HepG2 (cell line): ENCODE data around the gene GUK1. TPM values are rescaled to one million over a fixed set of nuclear protein-coding genes. Genes with fewer than 3 reads are reported as not detected.

Experiments used
- ATAC-seq: fragments of 200-7000 bp; cut with Tn5 transposase; 3 replicates; pipeline ENCODE4 v1.9.1; 2020; ENCODE audit warnings: mild to moderate bottlenecking, moderate library complexity
- BruUV-seq: library from RNA; stranded (reverse); fragments of 400-500 nt; replicated peaks from 2 replicates; lab custom pipeline; 2021; lab: Mats Ljungman, UMichigan
- CTCF ChIA-PET: fragments of 300-600 bp; formaldehyde crosslinking; extraction: SDS; loops from one replicate; lab custom pipeline; 2021; ENCODE audit warnings: low total read pairs, inconsistent platforms, low intra/inter-chr PET ratio; lab: Yijun Ruan, JAX
- POLR2A ChIA-PET: fragments of 350-600 bp; sonication (Branson Sonifier 250); formaldehyde crosslinking; loops from one replicate; lab custom pipeline; 2020; ENCODE audit warnings: antibody characterized with exemption, inconsistent platforms; lab: Yijun Ruan, JAX
- DNase-seq: peaks from one replicate; pipeline ENCODE4 v3.0.0-alpha.2; 2015; ENCODE audit warnings: low spot score
- FAIRE-seq: peaks from 3 replicates; lab custom pipeline; 2011; peaks lifted over from hg19 to GRCh38; lab: Jason Lieb, UNC
- H2AFZ ChIP-seq: one replicate; pipeline ENCODE4 v1.6.1; 2011; ENCODE audit warnings: low read length, inconsistent platforms
- H3K27ac ChIP-seq: fragments of 300-600 bp; 3 replicates; pipeline ENCODE4 v1.8.0; 2011; ENCODE audit warnings: mixed run types, mild to moderate bottlenecking, mixed read lengths, low read length, inconsistent platforms; ENCODE audit not compliant: insufficient read depth; ENCODE audit errors: extremely low read length
- H3K27me3 ChIP-seq, 2 experiments: fragments of 200-600 bp in 1 of 2; 2 replicates in 1 of 2; 3 replicates in 1 of 2; pipeline versions ENCODE4 v1.6.0 to v1.8.0; 2011; ENCODE audit warnings: low read length in 2 of 2, mild to moderate bottlenecking in 2 of 2, moderate library complexity in 2 of 2, inconsistent platforms in 1 of 2; ENCODE audit not compliant: insufficient read depth in 2 of 2, control insufficient read depth in 1 of 2
- H3K36me3 ChIP-seq, 2 experiments: fragments of 200-600 bp in 1 of 2; replicated peaks in 1 of 2; 2 replicates in 1 of 2; 3 replicates in 1 of 2; pipeline versions ENCODE4 v1.5.1 to v1.8.0; 2011; ENCODE audit warnings: low read length in 2 of 2, inconsistent platforms in 1 of 2; ENCODE audit not compliant: insufficient read depth in 2 of 2, control insufficient read depth in 1 of 2
- H3K4me1 ChIP-seq: 2 replicates; pipeline ENCODE4 v1.5.1; 2012; ENCODE audit warnings: low read length, inconsistent platforms; ENCODE audit not compliant: insufficient read depth
- H3K4me2 ChIP-seq: 2 replicates; pipeline ENCODE4 v1.6.0; 2011; ENCODE audit warnings: low read depth, low read length, inconsistent platforms
- H3K4me3 ChIP-seq, 3 experiments: fragments of 200-600 bp in 1 of 3; sonication (generic), shearing (Covaris generic) in 1 of 3; replicated peaks in 1 of 3; 2 replicates each; pipeline ENCODE4 v1.5.1; 2011 to 2016; ENCODE audit warnings: low read length in 3 of 3, inconsistent platforms in 2 of 3, low read depth in 2 of 3, mild to moderate bottlenecking in 2 of 3, control low read depth in 1 of 3, mixed read lengths in 1 of 3; ENCODE audit not compliant: insufficient read depth in 1 of 3
- H3K79me2 ChIP-seq: one replicate; pipeline ENCODE4 v1.6.1; 2011; ENCODE audit warnings: low read length, inconsistent platforms; ENCODE audit not compliant: insufficient read depth
- H3K9ac ChIP-seq: 2 replicates; pipeline ENCODE4 v1.6.0; 2011; ENCODE audit warnings: mild to moderate bottlenecking, low read depth, low read length, inconsistent platforms; ENCODE audit not compliant: insufficient read depth
- H3K9me3 ChIP-seq: 2 replicates; pipeline ENCODE4 v1.5.1; 2012; ENCODE audit warnings: mild to moderate bottlenecking, low read length
- H4K20me1 ChIP-seq: 2 replicates; pipeline ENCODE4 v1.6.0; 2011; ENCODE audit warnings: inconsistent platforms, mild to moderate bottlenecking, low read length, moderate library complexity; ENCODE audit not compliant: insufficient read depth
- CEBPG ChIP-seq: IDR thresholded peaks from 2 replicates; pipeline ENCODE4 v1.6.1; 2016
- CHCHD3 ChIP-seq: sonication (generic); formaldehyde crosslinking; IDR thresholded peaks from 2 replicates; pipeline ENCODE4 v1.8.0; 2022; ENCODE audit warnings: mild to moderate bottlenecking, missing genetic modification reagents, moderate library complexity
- FOSL2 ChIP-seq: sonication (generic); formaldehyde crosslinking; IDR thresholded peaks from 2 replicates; pipeline ENCODE4 v1.4.0; 2020; ENCODE audit warnings: missing genetic modification reagents
- FOXA3 ChIP-seq: IDR thresholded peaks from 2 replicates; pipeline ENCODE4 v1.6.1; 2016; ENCODE audit warnings: missing genetic modification reagents, missing compliant biosample characterization
- FOXK2 ChIP-seq: fragments of 450-650 bp; IDR thresholded peaks from 2 replicates; pipeline ENCODE4 v1.6.1; 2016
- GTF3A ChIP-seq: sonication (generic); formaldehyde crosslinking; conservative IDR thresholded peaks from 2 replicates; pipeline ENCODE4 v1.4.0; 2020; ENCODE audit warnings: mild to moderate bottlenecking, missing genetic modification reagents
- HMG20B ChIP-seq: conservative IDR thresholded peaks from 2 replicates; pipeline ENCODE4 v1.6.1; 2016; ENCODE audit warnings: missing genetic modification reagents, missing compliant biosample characterization
- HNF4A ChIP-seq: sonication (generic); formaldehyde crosslinking; IDR thresholded peaks from 2 replicates; pipeline ENCODE4 v1.4.0; 2020; ENCODE audit warnings: missing genetic modification reagents
- IKZF5 ChIP-seq: IDR thresholded peaks from 2 replicates; pipeline ENCODE4 v1.6.1; 2018; ENCODE audit warnings: missing genetic modification reagents, mild to moderate bottlenecking, missing compliant biosample characterization
- MXD4 ChIP-seq: IDR thresholded peaks from 2 replicates; pipeline ENCODE4 v1.6.1; 2016; ENCODE audit warnings: mild to moderate bottlenecking, missing biosample characterization, missing genetic modification reagents
- PAF1 ChIP-seq: IDR thresholded peaks from 2 replicates; pipeline ENCODE4 v1.6.1; 2016; ENCODE audit warnings: missing genetic modification reagents, missing compliant biosample characterization
- POLR2A ChIP-seq, 2 experiments: IDR thresholded peaks; 2 replicates each; pipeline ENCODE4 v1.6.1; 2011; ENCODE audit warnings: low read depth in 2 of 2, low read length in 2 of 2, mild to moderate bottlenecking in 1 of 2, moderate library complexity in 1 of 2; ENCODE audit not compliant: insufficient read depth in 1 of 2
- STAG1 ChIP-seq: sonication (generic); formaldehyde crosslinking; IDR thresholded peaks from 2 replicates; pipeline ENCODE4 v1.4.0; 2020; ENCODE audit warnings: missing genetic modification reagents
- THYN1 ChIP-seq: sonication (generic); formaldehyde crosslinking; IDR thresholded peaks from 2 replicates; pipeline ENCODE4 v1.8.1; 2023; ENCODE audit warnings: low read depth, mild to moderate bottlenecking, moderate library complexity, missing genetic modification reagents, borderline replicate concordance
- ZBTB38 ChIP-seq: sonication (generic); formaldehyde crosslinking; IDR thresholded peaks from 2 replicates; pipeline ENCODE4 v1.5.1; 2020; ENCODE audit warnings: mild to moderate bottlenecking, missing genetic modification reagents
- ZC3H13 ChIP-seq: sonication (generic); formaldehyde crosslinking; IDR thresholded peaks from 2 replicates; pipeline ENCODE4 v1.8.1; 2023; ENCODE audit warnings: mild to moderate bottlenecking, missing genetic modification reagents, moderate library complexity
- ZNF136 ChIP-seq: sonication (generic); formaldehyde crosslinking; IDR thresholded peaks from 2 replicates; pipeline ENCODE4 v1.8.1; 2022; ENCODE audit warnings: low read depth, mild to moderate bottlenecking, moderate library complexity, missing genetic modification reagents
- ZNF143 ChIP-seq: sonication (generic); formaldehyde crosslinking; IDR thresholded peaks from 2 replicates; pipeline ENCODE4 v1.4.0; 2020; ENCODE audit warnings: missing genetic modification reagents
- ZNF292 ChIP-seq: sonication (generic); formaldehyde crosslinking; IDR thresholded peaks from 2 replicates; pipeline ENCODE4 v1.8.1; 2022; ENCODE audit warnings: mild to moderate bottlenecking, low read depth, missing genetic modification reagents, borderline replicate concordance
- ZNF331 ChIP-seq: sonication (generic); formaldehyde crosslinking; IDR thresholded peaks from 2 replicates; pipeline ENCODE4 v1.4.0; 2020; ENCODE audit warnings: missing genetic modification reagents
- ZNF615 ChIP-seq: sonication (generic); formaldehyde crosslinking; IDR thresholded peaks from 2 replicates; pipeline ENCODE4 v1.5.0; 2020; ENCODE audit warnings: mild to moderate bottlenecking, missing genetic modification reagents, borderline replicate concordance
- WGBS: methylation state at CpG from one replicate; pipeline ENCODE4 v1.1.6; 2017; ENCODE audit warnings: low lambda C conversion rate; 5-methylcytosine and 5-hydroxymethylcytosine counted together
- in situ Hi-C: cut with HindIII; loops from 2 replicates; pipeline ENCODE4 v1.10.0; 2017; ENCODE audit warnings: low pct_unique_long_range_greater_than_20kb; ENCODE audit not compliant: extremely low pct_ligation_motif_present
- intact Hi-C: fragments of 100-400 bp; cut with micrococcal nuclease; formaldehyde crosslinking; loops from one replicate; pipeline ENCODE4 v1.10.0; 2022; ENCODE audit not compliant: unreplicated experiment
- polyA plus RNA-seq, 8 experiments: library from polyadenylated mRNA; depleted of rRNA in 3 of 8; stranded (reverse) in 7 of 8; unstranded in 1 of 8; fragments of >200 nt; fragmentation: Illumina TruSeq in 4 of 8; extraction: Trizol in 4 of 8; gene quantifications; 2 replicates each; pipeline versions ENCODE4 v1.2.1 to v1.2.3, GENCODE V29; 2011 to 2016; ENCODE audit warnings: low read depth in 4 of 8, missing spikeins in 1 of 8, mixed read lengths in 1 of 8; ENCODE audit not compliant: insufficient read depth in 1 of 8
- total RNA-seq, 5 experiments: library from RNA; depleted of rRNA; stranded (reverse); fragments of >200 nt; fragmentation: Illumina TruSeq; extraction: Trizol; gene quantifications; 2 replicates each; pipeline ENCODE4 v1.2.3, GENCODE V29; 2016; ENCODE audit warnings: low read depth in 1 of 5
- TF ChIP-seq, protein P1 (sequence below): sonication (generic); formaldehyde crosslinking; IDR thresholded peaks from 2 replicates; pipeline ENCODE4 v1.4.0; 2020; ENCODE audit warnings: missing genetic modification reagents
- TF ChIP-seq, protein P2 (sequence below): sonication (generic); formaldehyde crosslinking; IDR thresholded peaks from 2 replicates; pipeline ENCODE4 v1.5.0; 2020; ENCODE audit warnings: missing genetic modification reagents

The GUK1 gene
- total and polyA plus RNA-seq, 2 of the 13 experiments (the other 11 are each of a cell fraction or from before 2014, with no cell fraction given): 116 to 154 TPM

GRCh38 chr1:228164561-228165371 lies 24.7 kb downstream of the GUK1 start:
- Histone ChIP-seq H3K27ac (peak overlapping the region; percentile 67), H3K27me3 (no peaks in the 10 kb centered on the region; a peak in 1 of 5 replicates), H3K36me3 (no peaks in the 10 kb centered on the region), H3K9ac (peak overlapping the region; percentile 85), H3K79me2 (peaks cover 5% of the 10 kb centered on the region), H4K20me1 (no peaks in the 10 kb centered on the region), H3K9me3 (no peaks in the 10 kb centered on the region), H3K4me2 (peak overlapping the region; percentile 99), H3K4me1 (peaks cover 58% of the 10 kb centered on the region), H2AFZ (no peak overlapping the region), H3K4me3 (peak overlapping the region; percentile 51 to 88 (median 84); a peak in 5 of 6 replicates)
- WGBS: 50% methylated on average over 20 of the region's 20 CpGs
- DNase-seq: no peak
- POLR2A ChIA-PET: interaction anchor here (0.6 to 3.3 kb wide), 22 partner anchors 8 to 336 kb away, joined by 3 to 72 read pairs (median 6); partner anchors contain the start of genes ARF1, GJC2, GUK1 and MRPL55
- CTCF ChIA-PET: interaction anchor here (1.1 to 1.6 kb wide), 2 partner anchors 25 to 34 kb away, joined by 3 to 7 read pairs; partner anchors contain the start of gene GUK1
- ATAC-seq: peak; percentile 3
- FAIRE-seq: no peak
- in situ Hi-C loops (no loop called here), intact Hi-C loops (no loop called here)
- TSS peak; percentile 88 for BruUV-seq
- TF ChIP-seq HNF4A (CRISPR knock-in tag): no peak
- TF ChIP-seq GTF3A (CRISPR knock-in tag): 0 out of 2 replicates have a peak, but pooled peaks have one; percentile 3
- TF ChIP-seq FOXK2: no peak
- TF ChIP-seq, protein P1, sequence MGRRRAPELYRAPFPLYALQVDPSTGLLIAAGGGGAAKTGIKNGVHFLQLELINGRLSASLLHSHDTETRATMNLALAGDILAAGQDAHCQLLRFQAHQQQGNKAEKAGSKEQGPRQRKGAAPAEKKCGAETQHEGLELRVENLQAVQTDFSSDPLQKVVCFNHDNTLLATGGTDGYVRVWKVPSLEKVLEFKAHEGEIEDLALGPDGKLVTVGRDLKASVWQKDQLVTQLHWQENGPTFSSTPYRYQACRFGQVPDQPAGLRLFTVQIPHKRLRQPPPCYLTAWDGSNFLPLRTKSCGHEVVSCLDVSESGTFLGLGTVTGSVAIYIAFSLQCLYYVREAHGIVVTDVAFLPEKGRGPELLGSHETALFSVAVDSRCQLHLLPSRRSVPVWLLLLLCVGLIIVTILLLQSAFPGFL: no peak
- 0 out of 2 replicates have a peak, but pooled peaks have one; percentile 40 for TF ChIP-seq HMG20B (CRISPR knock-in tag)
- no peak for TF ChIP-seq ZNF143 (CRISPR knock-in tag)
- no peak for TF ChIP-seq CHCHD3 (CRISPR knock-in tag)
- peak; percentile 84 for TF ChIP-seq ZBTB38 (CRISPR knock-in tag)
- no peak for TF ChIP-seq ZNF615 (CRISPR knock-in tag)
- TF ChIP-seq FOSL2 (CRISPR knock-in tag): no peak
- TF ChIP-seq ZNF136 (CRISPR knock-in tag): 0 out of 2 replicates have a peak, but pooled peaks have one; percentile 24
- no peak for TF ChIP-seq THYN1 (CRISPR knock-in tag)
- no peak for TF ChIP-seq POLR2A (IDR thresholded peaks at IDR 0.05; ENCODE audit: insufficient read depth in 1 of 2, low read depth in 2 of 2, low read length in 2 of 2)
- TF ChIP-seq ZNF331: no peak
- no peak for TF ChIP-seq STAG1 (CRISPR knock-in tag)
- 0 out of 2 replicates have a peak, but pooled peaks have one; percentile 31 for TF ChIP-seq PAF1 (CRISPR knock-in tag)
- TF ChIP-seq MXD4 (CRISPR knock-in tag): 0 out of 2 replicates have a peak, but pooled peaks have one; percentile 31
- no peak for TF ChIP-seq CEBPG (CRISPR knock-in tag)
- 0 out of 2 replicates have a peak, but pooled peaks have one; percentile 9 for TF ChIP-seq IKZF5
- no peak for TF ChIP-seq ZNF292 (CRISPR knock-in tag)
- TF ChIP-seq, protein P2, sequence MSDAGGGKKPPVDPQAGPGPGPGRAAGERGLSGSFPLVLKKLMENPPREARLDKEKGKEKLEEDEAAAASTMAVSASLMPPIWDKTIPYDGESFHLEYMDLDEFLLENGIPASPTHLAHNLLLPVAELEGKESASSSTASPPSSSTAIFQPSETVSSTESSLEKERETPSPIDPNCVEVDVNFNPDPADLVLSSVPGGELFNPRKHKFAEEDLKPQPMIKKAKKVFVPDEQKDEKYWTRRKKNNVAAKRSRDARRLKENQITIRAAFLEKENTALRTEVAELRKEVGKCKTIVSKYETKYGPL (CRISPR knock-in tag): no peak
- TF ChIP-seq FOXA3 (CRISPR knock-in tag): 0 out of 2 replicates have a peak, but pooled peaks have one; percentile 5
- TF ChIP-seq ZC3H13: 0 out of 2 replicates have a peak, but pooled peaks have one; percentile 37
